PC-9 (cell line): ENCODE measurements around the gene HOXA9. TPM values are rescaled to one million over a fixed set of nuclear protein-coding genes. Genes with fewer than 3 reads are reported as not detected.

Experiments
- BruUV-seq: library from RNA; stranded (reverse); fragments of 400-500 nt; replicated peaks from 2 replicates; lab custom pipeline; 2021; lab: Mats Ljungman, UMichigan
- CTCF ChIA-PET: fragments of 300-600 bp; sonication (Branson Sonifier 250); formaldehyde crosslinking; loops from one replicate; lab custom pipeline; 2022; ENCODE audit warnings: antibody characterized with exemption; lab: Charles Lee
- POLR2A ChIA-PET: fragments of 300-600 bp; sonication (Branson Sonifier 250); formaldehyde crosslinking; loops from one replicate; lab custom pipeline; 2022; ENCODE audit warnings: antibody characterized with exemption; ENCODE audit not compliant: unreplicated experiment; lab: Charles Lee
- DNase-seq, 2 experiments: peaks; one replicate each; pipeline versions ENCODE4 v3.0.0 to v3.0.0-alpha.2; 2015 to 2022; ENCODE audit warnings: mixed read lengths in 1 of 2
- H2AFZ ChIP-seq: fragments of 200-600 bp; sonication (generic); 2 replicates; pipeline ENCODE4 v1.8.1; 2017; ENCODE audit warnings: antibody characterized with exemption
- H3F3A ChIP-seq: fragments of 200-600 bp; sonication (generic); 2 replicates; pipeline ENCODE4 v1.8.1; 2017; ENCODE audit warnings: antibody characterized with exemption, mild to moderate bottlenecking, low read depth; ENCODE audit not compliant: insufficient read depth
- H3K27ac ChIP-seq: fragments of 200-600 bp; sonication (generic); 2 replicates; pipeline ENCODE4 v1.6.1; 2016; ENCODE audit warnings: mixed run types
- H3K27me3 ChIP-seq: fragments of 200-600 bp; sonication (generic); 2 replicates; pipeline ENCODE4 v1.6.1; 2016; ENCODE audit warnings: low read depth, mixed run types; ENCODE audit not compliant: insufficient read depth
- H3K36me3 ChIP-seq: fragments of 200-600 bp; sonication (generic); 2 replicates; pipeline ENCODE4 v1.6.1; 2016; ENCODE audit warnings: low read depth, mixed run types
- H3K4me1 ChIP-seq: fragments of 200-600 bp; sonication (generic); replicated peaks from 2 replicates; pipeline ENCODE4 v1.6.1; 2016; ENCODE audit warnings: mixed run types; ENCODE audit not compliant: insufficient read depth
- H3K4me2 ChIP-seq: fragments of 200-600 bp; sonication (generic); 2 replicates; pipeline ENCODE4 v1.6.1; 2017; ENCODE audit warnings: mixed run types
- H3K4me3 ChIP-seq: fragments of 200-600 bp; sonication (generic); 2 replicates; pipeline ENCODE4 v1.6.1; 2016; ENCODE audit warnings: mixed run types
- H3K79me2 ChIP-seq: fragments of 200-600 bp; sonication (generic); 2 replicates; pipeline ENCODE4 v1.6.1; 2017; ENCODE audit warnings: low read depth, mixed run types
- H3K9me2 ChIP-seq: fragments of 200-600 bp; sonication (generic); 2 replicates; pipeline ENCODE4 v1.8.1; 2017; ENCODE audit warnings: mild to moderate bottlenecking; ENCODE audit not compliant: insufficient read depth
- H3K9me3 ChIP-seq: fragments of 200-600 bp; sonication (generic); 2 replicates; pipeline ENCODE4 v1.8.1; 2016; ENCODE audit warnings: low read depth; ENCODE audit not compliant: insufficient read depth
- H4K20me1 ChIP-seq: fragments of 200-600 bp; sonication (generic); 2 replicates; pipeline ENCODE4 v1.8.1; 2017; ENCODE audit not compliant: insufficient read depth
- EZH2 ChIP-seq: fragments of 200-600 bp; sonication (generic); IDR thresholded peaks from 2 replicates; pipeline ENCODE4 v1.8.0; 2017; ENCODE audit warnings: antibody characterized with exemption, low read depth
- intact Hi-C: fragments of 100-400 bp; cut with micrococcal nuclease; formaldehyde crosslinking; loops from one replicate; pipeline ENCODE4 v1.10.0; 2022; ENCODE audit not compliant: unreplicated experiment
- total RNA-seq: library from RNA; stranded (reverse); gene quantifications from 2 replicates; pipeline ENCODE4 v1.2.3, GENCODE V29; 2021
- TF ChIP-seq, protein P1 (sequence below): fragments of 200-600 bp; sonication (generic); conservative IDR thresholded peaks from 2 replicates; pipeline ENCODE4 v1.6.1; 2017; ENCODE audit warnings: mixed run types, antibody characterized with exemption, mild to moderate bottlenecking, moderate library complexity

Gene HOXA9
- total RNA-seq, 1 experiment from 2014 or later, result 2.5 TPM

DNA sequence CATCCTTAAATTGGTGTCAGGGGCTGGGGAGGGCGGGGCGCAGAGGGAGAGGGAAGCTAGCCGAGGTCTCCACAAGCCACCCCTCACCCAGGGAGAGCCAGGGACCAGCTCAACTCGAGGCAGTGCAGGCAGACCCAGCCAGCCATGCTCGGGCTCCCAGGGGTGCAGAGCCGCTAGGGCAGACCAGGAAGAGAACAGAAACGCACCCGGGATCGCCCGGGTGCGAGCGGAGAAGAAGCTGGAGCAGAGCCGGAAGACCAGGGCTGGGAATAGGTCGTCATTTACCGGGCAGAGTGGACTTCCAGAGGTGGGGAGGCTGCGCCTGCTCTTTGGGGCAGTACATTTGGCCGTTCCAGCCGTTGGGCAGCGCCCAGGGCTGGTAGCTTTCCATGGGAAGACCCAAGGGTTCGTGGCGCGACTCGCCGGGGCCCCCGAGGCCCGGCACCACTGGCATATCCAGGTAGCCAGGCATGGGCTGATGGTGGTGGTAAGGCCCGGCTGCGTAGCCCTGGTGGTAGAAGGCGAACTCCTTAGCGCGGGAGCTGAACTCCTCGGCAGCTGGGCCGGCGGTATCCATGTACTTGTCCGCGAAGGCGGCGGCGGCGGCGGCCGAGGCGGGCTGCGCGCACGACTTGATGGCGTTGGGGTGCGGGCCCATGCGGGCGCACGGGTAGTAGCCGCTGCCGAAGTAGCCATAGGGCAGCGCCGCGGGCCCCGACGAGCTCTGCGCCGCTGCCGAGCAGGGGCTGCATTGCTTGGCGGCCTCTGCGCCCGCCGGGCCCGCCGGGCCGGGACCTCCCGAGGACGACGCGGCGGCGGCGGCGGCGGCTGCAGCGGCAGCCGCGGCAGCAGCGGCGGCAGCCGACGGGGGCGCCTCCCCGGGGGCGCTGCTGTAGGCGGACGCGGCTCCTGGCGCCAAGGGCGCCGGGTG is 33.8 kb upstream of the HOXA9 start:
- BruUV-seq, result no TSS peak
- DNase-seq, result peak in 1 of 2 experiments; percentile 19
- H3K9me3 ChIP-seq, result no peaks in the 10 kb centered on the region
- POLR2A ChIA-PET, result interaction anchor here (0.6 kb wide), 2 partner anchors 384 to 899 kb away, joined by 3 read pairs; no protein-coding TSS in a partner anchor
- H3K4me2 ChIP-seq, result peak overlapping the region; percentile 53
- no peak overlapping the region for H3K27ac ChIP-seq
- intact Hi-C loops, result loop anchor here (5.0 to 10.0 kb wide), 3 partner anchors 546 to 1656 kb away; partner anchors contain the start of gene TAX1BP1
- H2AFZ ChIP-seq, result no peak overlapping the region; the same call in 1 of the 2 replicates
- no peaks in the 10 kb centered on the region for H3K79me2 ChIP-seq
- no peaks in the 10 kb centered on the region for H3K9me2 ChIP-seq
- no peaks in the 10 kb centered on the region for H3K4me1 ChIP-seq
- no peaks in the 10 kb centered on the region for H4K20me1 ChIP-seq
- CTCF ChIA-PET, result interaction anchor here (0.6 to 1.7 kb wide), 12 partner anchors 14 to 895 kb away, joined by 3 to 11 read pairs (median 4); partner anchors contain the start of gene HOXA11
- peak overlapping the region; percentile 35; the same call in 1 of the 2 replicates for H3K4me3 ChIP-seq
- peaks cover 19% of the 10 kb centered on the region; the same call in 1 of the 2 replicates for H3F3A ChIP-seq
- TF ChIP-seq EZH2, result no peak
- TF ChIP-seq, protein P1, sequence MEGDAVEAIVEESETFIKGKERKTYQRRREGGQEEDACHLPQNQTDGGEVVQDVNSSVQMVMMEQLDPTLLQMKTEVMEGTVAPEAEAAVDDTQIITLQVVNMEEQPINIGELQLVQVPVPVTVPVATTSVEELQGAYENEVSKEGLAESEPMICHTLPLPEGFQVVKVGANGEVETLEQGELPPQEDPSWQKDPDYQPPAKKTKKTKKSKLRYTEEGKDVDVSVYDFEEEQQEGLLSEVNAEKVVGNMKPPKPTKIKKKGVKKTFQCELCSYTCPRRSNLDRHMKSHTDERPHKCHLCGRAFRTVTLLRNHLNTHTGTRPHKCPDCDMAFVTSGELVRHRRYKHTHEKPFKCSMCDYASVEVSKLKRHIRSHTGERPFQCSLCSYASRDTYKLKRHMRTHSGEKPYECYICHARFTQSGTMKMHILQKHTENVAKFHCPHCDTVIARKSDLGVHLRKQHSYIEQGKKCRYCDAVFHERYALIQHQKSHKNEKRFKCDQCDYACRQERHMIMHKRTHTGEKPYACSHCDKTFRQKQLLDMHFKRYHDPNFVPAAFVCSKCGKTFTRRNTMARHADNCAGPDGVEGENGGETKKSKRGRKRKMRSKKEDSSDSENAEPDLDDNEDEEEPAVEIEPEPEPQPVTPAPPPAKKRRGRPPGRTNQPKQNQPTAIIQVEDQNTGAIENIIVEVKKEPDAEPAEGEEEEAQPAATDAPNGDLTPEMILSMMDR, result no peak
- H3K27me3 ChIP-seq, result peaks cover 15% of the 10 kb centered on the region; the same call in 1 of the 2 replicates
- H3K36me3 ChIP-seq, result no peaks in the 10 kb centered on the region

DNA sequence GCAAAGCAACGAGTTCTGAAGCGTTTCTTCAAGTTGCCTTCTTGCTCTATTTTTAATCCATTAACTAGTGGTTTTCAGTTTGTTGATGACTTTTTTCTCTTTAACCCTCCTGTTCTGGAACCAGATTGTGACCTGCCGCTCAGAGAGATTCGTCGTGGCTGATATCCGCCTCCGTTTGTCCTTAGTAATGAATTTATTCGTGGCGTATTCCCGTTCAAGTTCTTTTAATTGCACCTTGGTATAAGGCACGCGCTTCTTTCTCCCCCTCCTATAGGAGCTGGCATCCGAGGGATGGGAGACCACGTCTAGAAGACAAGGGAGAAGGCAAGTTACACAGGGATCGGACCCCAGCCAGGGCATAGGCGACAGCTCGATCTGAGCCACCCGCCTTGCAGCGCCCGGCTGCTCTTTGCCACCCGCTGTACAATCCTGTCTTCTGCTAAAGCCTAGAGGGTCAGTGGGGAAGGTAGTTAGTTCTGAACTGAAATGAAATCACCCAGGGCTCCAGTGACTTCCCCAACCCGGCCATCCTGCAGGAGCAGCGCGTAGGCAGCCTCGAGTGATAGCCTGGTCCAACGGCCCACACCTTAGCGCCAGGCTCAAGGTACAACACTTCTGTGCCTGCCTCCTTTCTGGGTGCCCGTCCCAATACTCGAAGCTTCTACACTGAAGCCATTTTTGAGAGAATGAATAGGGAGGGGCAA is 33.0 kb upstream of the HOXA9 start:
- no peaks in the 10 kb centered on the region for H3K79me2 ChIP-seq
- BruUV-seq, result no TSS peak
- intact Hi-C loops, result loop anchor here (5.0 to 10.0 kb wide), 3 partner anchors 547 to 1657 kb away; partner anchors contain the start of gene TAX1BP1
- no peaks in the 10 kb centered on the region for H3K4me1 ChIP-seq
- no peak overlapping the region for H3K27ac ChIP-seq
- no peak overlapping the region for H3K4me3 ChIP-seq
- no peaks in the 10 kb centered on the region for H3K36me3 ChIP-seq
- ChIA-PET POLR2A (interaction anchor here (0.6 kb wide), 1 partner anchor 900 kb away, joined by 3 read pairs; no protein-coding TSS in a partner anchor), CTCF (interaction anchor here (0.6 to 1.1 kb wide), 6 partner anchors 13 to 882 kb away, joined by 3 to 11 read pairs (median 4); partner anchors contain the start of gene HOXA11)
- peaks cover 13% of the 10 kb centered on the region; the same call in 1 of the 2 replicates for H3K27me3 ChIP-seq
- DNase-seq, result no peak
- no peak overlapping the region for H3K4me2 ChIP-seq
- H4K20me1 ChIP-seq, result no peaks in the 10 kb centered on the region
- peaks cover 19% of the 10 kb centered on the region; the same call in 1 of the 2 replicates for H3F3A ChIP-seq
- no peak for TF ChIP-seq EZH2
- no peaks in the 10 kb centered on the region for H3K9me2 ChIP-seq
- no peak overlapping the region for H2AFZ ChIP-seq
- H3K9me3 ChIP-seq, result no peaks in the 10 kb centered on the region

DNA sequence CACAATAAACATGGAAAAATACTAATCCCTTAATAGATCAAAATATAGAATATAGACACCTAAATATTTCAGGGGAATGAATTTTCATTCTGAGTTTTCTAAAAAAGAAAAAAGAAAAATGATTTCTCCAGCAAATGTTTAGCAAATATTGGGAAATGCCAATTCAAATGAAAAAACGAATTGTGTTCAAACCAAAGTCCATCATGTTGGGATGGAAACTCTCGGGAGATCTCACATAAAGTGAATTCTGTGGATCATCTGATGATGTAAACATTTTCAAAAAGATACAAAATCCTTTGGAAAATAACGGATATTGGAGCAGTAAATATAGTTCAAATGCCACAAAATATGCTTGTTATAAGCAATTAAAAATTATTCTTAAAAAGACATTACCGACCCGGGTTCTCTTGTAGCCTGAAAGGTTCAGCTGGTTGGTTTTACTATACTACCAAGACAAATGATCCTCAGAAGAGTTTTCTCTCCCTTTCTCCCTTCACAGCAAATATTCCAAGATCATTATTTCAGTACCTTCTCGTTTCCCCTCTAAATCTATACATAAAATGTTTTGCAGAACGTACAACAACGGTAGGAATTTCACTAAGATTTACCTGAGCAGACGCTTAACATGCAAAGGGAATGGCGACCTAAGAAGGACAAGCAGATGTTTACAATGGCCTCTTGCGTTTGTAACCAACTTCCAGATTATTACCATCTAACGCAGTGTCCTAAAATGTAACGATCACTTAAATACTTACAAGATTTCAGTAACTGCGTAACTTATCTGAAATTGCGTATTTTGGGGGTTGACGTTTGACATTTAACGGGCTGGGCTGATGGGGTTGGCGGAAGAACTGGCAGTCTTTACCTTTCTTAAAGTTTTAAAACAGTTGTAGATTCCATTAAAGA is 32.1 kb upstream of the HOXA9 start:
- Histone ChIP-seq H3K4me3 (no peak overlapping the region), H2AFZ (no peak overlapping the region), H3K4me1 (no peaks in the 10 kb centered on the region), H3K79me2 (no peaks in the 10 kb centered on the region), H3K27ac (no peak overlapping the region), H3K27me3 (peaks cover 13% of the 10 kb centered on the region; the same call in 1 of the 2 replicates), H3K9me3 (no peaks in the 10 kb centered on the region), H3K36me3 (no peaks in the 10 kb centered on the region), H3K9me2 (no peaks in the 10 kb centered on the region), H3F3A (peaks cover 19% of the 10 kb centered on the region; the same call in 1 of the 2 replicates), H4K20me1 (no peaks in the 10 kb centered on the region), H3K4me2 (no peak overlapping the region)
- no peak for TF ChIP-seq EZH2
- TF ChIP-seq, protein P1, result no peak
- DNase-seq, result no peak
- ChIA-PET CTCF (no interaction called here), POLR2A (no interaction called here)
- BruUV-seq, result no TSS peak
- intact Hi-C loops, result loop anchor here (2.0 to 10.0 kb wide), 4 partner anchors 547 to 1657 kb away; partner anchors contain the start of gene TAX1BP1
